Endothelial cell of umbilical vein (primary cell): ENCODE measurements around the gene PLS1. TPM values are rescaled to one million over a fixed set of nuclear protein-coding genes. Genes with fewer than 3 reads are reported as not detected.

Source experiments
- BruUV-seq: library from RNA; stranded (reverse); fragments of 400-500 nt; replicated peaks from 2 replicates; lab custom pipeline; 2021; lab: Mats Ljungman, UMichigan
- CTCF ChIA-PET: fragments of 300-600, 350-600 bp; sonication (Branson Sonifier 250); formaldehyde crosslinking; loops from one replicate; lab custom pipeline; 2021; ENCODE audit warnings: antibody characterized with exemption, inconsistent platforms; lab: Charles Lee
- POLR2A ChIA-PET: fragments of 300-600, 350-600 bp; sonication (Branson Sonifier 250); formaldehyde crosslinking; loops from one replicate; lab custom pipeline; 2021; ENCODE audit warnings: antibody characterized with exemption, inconsistent platforms; lab: Charles Lee
- DNase-seq: peaks from one replicate; pipeline ENCODE4 v3.0.0-alpha.2; 2011; ENCODE audit warnings: low read depth, low spot score
- FAIRE-seq: peaks from 2 replicates; lab custom pipeline; 2011; peaks lifted over from hg19 to GRCh38; lab: Jason Lieb, UNC
- H2AFZ ChIP-seq: 2 replicates; pipeline ENCODE4 v1.6.0; 2012; ENCODE audit warnings: low read depth, low read length, control low read depth, inconsistent platforms
- H3K27ac ChIP-seq: 2 replicates; pipeline ENCODE4 v1.5.1; 2011; ENCODE audit warnings: low read depth, mild to moderate bottlenecking, control low read depth, low read length, moderate library complexity; ENCODE audit not compliant: insufficient read depth
- H3K27me3 ChIP-seq, 2 experiments: 2 replicates each; pipeline versions ENCODE4 v1.6.0 to v1.6.1; 2011; ENCODE audit warnings: low read length in 2 of 2, mixed read lengths in 1 of 2; ENCODE audit not compliant: control insufficient read depth in 2 of 2, insufficient read depth in 2 of 2
- H3K36me3 ChIP-seq, 2 experiments: 2 replicates in 1 of 2; 3 replicates in 1 of 2; pipeline ENCODE4 v1.5.1; 2011; ENCODE audit warnings: low read length in 2 of 2, mild to moderate bottlenecking in 1 of 2, moderate library complexity in 1 of 2; ENCODE audit not compliant: control insufficient read depth in 2 of 2, insufficient read depth in 2 of 2; ENCODE audit errors: extremely low read depth in 1 of 2
- H3K4me1 ChIP-seq: 3 replicates; pipeline ENCODE4 v1.5.1; 2011; ENCODE audit warnings: mild to moderate bottlenecking, low read length; ENCODE audit not compliant: control insufficient read depth, insufficient read depth; ENCODE audit errors: extremely low read depth
- H3K4me2 ChIP-seq: 2 replicates; pipeline ENCODE4 v1.6.1; 2011; ENCODE audit warnings: low read length, control low read depth, mixed read lengths; ENCODE audit not compliant: insufficient read depth
- H3K4me3 ChIP-seq, 3 experiments: fragments of 200-600 bp in 1 of 3; sonication (generic), shearing (Covaris generic) in 1 of 3; replicated peaks in 1 of 3; 2 replicates each; pipeline ENCODE4 v1.5.1; 2011 to 2016; ENCODE audit warnings: control low read depth in 3 of 3, low read length in 3 of 3, mild to moderate bottlenecking in 2 of 3, inconsistent platforms in 1 of 3, low read depth in 1 of 3, moderate library complexity in 1 of 3; ENCODE audit not compliant: insufficient read depth in 1 of 3
- H3K79me2 ChIP-seq: 2 replicates; pipeline ENCODE4 v1.6.0; 2012; ENCODE audit warnings: low read length, inconsistent platforms; ENCODE audit not compliant: control insufficient read depth, insufficient read depth
- H3K9ac ChIP-seq: replicated peaks from 2 replicates; pipeline ENCODE3; 2011; ENCODE audit warnings: low read length, control low read depth; ENCODE audit not compliant: insufficient read depth; ENCODE audit errors: extremely low read depth
- H3K9me1 ChIP-seq: replicated peaks from 3 replicates; pipeline ENCODE4 v1.6.0; 2011; ENCODE audit warnings: mild to moderate bottlenecking, low read length; ENCODE audit not compliant: control insufficient read depth, insufficient read depth; ENCODE audit errors: extremely low read depth
- H3K9me3 ChIP-seq: replicated peaks from 2 replicates; pipeline ENCODE4 v1.5.1; 2012; ENCODE audit warnings: low read length, inconsistent platforms; ENCODE audit not compliant: control insufficient read depth, insufficient read depth
- H4K20me1 ChIP-seq: replicated peaks from 2 replicates; pipeline ENCODE3; 2011; ENCODE audit warnings: mild to moderate bottlenecking, low read length; ENCODE audit not compliant: control insufficient read depth, insufficient read depth; ENCODE audit errors: extremely low read depth
- EZH2 ChIP-seq: IDR thresholded peaks from 2 replicates; pipeline ENCODE4 v1.6.1; 2012; ENCODE audit warnings: borderline replicate concordance, low read depth, mild to moderate bottlenecking, moderate library complexity, low read length, inconsistent platforms; ENCODE audit not compliant: severe bottlenecking
- FOS ChIP-seq: IDR thresholded peaks from 2 replicates; pipeline ENCODE4 v1.6.1; 2011; ENCODE audit warnings: mild to moderate bottlenecking, low read length, moderate library complexity, borderline replicate concordance; ENCODE audit not compliant: insufficient read depth
- GATA2 ChIP-seq: IDR thresholded peaks from 2 replicates; pipeline ENCODE4 v1.7.0; 2011; ENCODE audit warnings: low read depth, mild to moderate bottlenecking, moderate library complexity, mixed read lengths, low read length; ENCODE audit not compliant: insufficient read length, insufficient read depth
- JUN ChIP-seq: IDR thresholded peaks from 2 replicates; pipeline ENCODE4 v1.6.1; 2011; ENCODE audit warnings: borderline replicate concordance, low read depth; ENCODE audit not compliant: insufficient read length, insufficient read depth
- MYC ChIP-seq: IDR thresholded peaks from one replicate; pipeline ENCODE4 v1.6.1; 2011; ENCODE audit warnings: mild to moderate bottlenecking, low read depth, low read length
- POLR2A ChIP-seq: IDR thresholded peaks from 2 replicates; pipeline ENCODE4 v1.6.1; 2012; ENCODE audit warnings: low read depth, mild to moderate bottlenecking, control low read depth, low read length
- POLR2AphosphoS5 ChIP-seq: IDR thresholded peaks from 2 replicates; pipeline ENCODE4 v1.6.1; 2012; ENCODE audit warnings: low read depth, mild to moderate bottlenecking, control low read depth, low read length, moderate library complexity; ENCODE audit not compliant: insufficient read depth
- dilution Hi-C: fragments of 300-500 bp; cut with MboI; formaldehyde crosslinking; loops from one replicate; pipeline ENCODE4 v1.15.0; 2019; ENCODE audit warnings: low sequenced_read_pairs; ENCODE audit not compliant: extremely low pct_ligation_motif_present
- intact Hi-C: fragments of 100-400 bp; cut with micrococcal nuclease; formaldehyde crosslinking; loops from one replicate; pipeline ENCODE4 v1.10.0; 2022
- polyA plus RNA-seq, 4 experiments: library from polyadenylated mRNA; depleted of rRNA in 3 of 4; stranded (reverse) in 3 of 4; unstranded in 1 of 4; fragments of >200 nt; gene quantifications; 2 replicates each; pipeline versions ENCODE4 v1.2.1 to v1.2.3, GENCODE V29; 2011 to 2012; ENCODE audit warnings: missing spikeins in 1 of 4
- total RNA-seq: library from RNA; stranded (reverse); gene quantifications from 2 replicates; pipeline ENCODE4 v1.2.3, GENCODE V29; 2021
- TF ChIP-seq, protein P1 (sequence below): IDR thresholded peaks from 2 replicates; pipeline ENCODE4 v1.6.1; 2011; ENCODE audit not compliant: insufficient read depth, insufficient read length
- TF ChIP-seq, protein P2 (sequence below), 2 donors: IDR thresholded peaks; 1 replicate in 1 of 2; 2 replicates in 1 of 2; pipeline ENCODE4 v1.5.1; 2011; ENCODE audit warnings: low read length in 2 of 2, mild to moderate bottlenecking in 2 of 2, moderate library complexity in 2 of 2, control low read depth in 1 of 2, inconsistent platforms in 1 of 2, low read depth in 1 of 2; ENCODE audit not compliant: insufficient read depth in 1 of 2; ENCODE audit errors: extremely low read depth in 1 of 2

PLS1 gene
- total and polyA plus RNA-seq, 2 donors (not counting 3 experiments of a cell fraction or from before 2014, with no cell fraction given): 0.59 to 1.3 TPM

DNA sequence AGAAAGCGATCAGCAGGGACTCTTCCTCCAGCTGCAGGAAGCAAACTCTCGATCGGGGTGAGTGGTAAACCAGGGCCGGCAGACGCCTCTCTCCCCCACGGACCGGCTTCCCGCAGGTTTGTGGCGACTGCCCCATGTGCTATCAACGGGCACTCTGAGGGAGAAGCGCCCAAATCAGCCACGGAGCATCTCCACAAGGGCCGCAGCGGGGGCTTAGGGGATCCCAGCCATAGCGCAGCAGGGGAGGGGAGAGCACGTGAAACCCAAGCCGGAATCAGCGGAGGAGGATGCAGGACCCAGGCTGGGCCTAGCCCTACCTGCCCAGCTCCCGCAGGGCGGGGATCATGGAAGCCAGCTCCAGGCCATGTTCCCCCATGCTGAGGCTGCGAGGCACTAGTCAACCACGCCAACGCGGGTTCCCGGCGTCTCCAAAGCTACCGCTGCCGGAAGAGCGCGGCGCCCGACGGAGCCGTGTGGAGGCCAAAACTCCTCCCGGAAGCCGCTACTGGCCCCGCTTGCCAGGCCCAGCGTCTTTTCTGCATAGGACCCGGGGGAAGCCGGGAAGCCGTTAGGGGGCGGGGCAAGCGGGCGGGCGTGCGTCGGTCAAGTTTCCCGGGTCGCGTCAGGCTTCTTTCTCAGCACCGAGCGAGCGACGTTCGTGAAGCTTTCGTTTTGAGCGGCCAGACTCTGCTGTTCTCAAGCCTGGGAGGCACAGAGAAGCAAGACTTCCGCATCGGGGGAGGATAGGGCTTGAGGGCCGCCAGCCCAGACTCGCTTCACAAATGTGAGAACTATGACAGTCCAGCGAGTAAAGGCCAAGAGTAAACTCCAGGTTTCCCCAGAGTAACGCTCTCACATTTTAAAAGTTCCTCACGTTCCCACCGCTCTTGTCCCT is 17.6 kb upstream of the PLS1 start, which contains the start of gene ATR:
Gene ATR (minus strand): TSS at position 405 of the 895 bp plus-strand sequence. CDS start 29 bp downstream, at position 376.
- peaks cover 43% of the 10 kb centered on the region for H3K79me2 ChIP-seq
- FAIRE-seq (peak; percentile 88), DNase-seq (peak; percentile 96)
- H3K4me1 ChIP-seq: peaks cover 15% of the 10 kb centered on the region
- CTCF ChIA-PET: interaction anchor here (1.0 to 1.3 kb wide), 7 partner anchors 8 to 423 kb away, joined by 3 to 7 read pairs (median 3); partner anchors contain the start of gene U2SURP
- H3K27me3 ChIP-seq: peaks cover 12 to 14% of the 10 kb centered on the region in 2 experiments
- TF ChIP-seq POLR2A (peak; percentile 89), MYC (no peak), JUN (no peak), FOS (no peak), POLR2AphosphoS5 (peak; percentile 93), EZH2 (no peak), GATA2 (no peak)
- TF ChIP-seq, protein P1, sequence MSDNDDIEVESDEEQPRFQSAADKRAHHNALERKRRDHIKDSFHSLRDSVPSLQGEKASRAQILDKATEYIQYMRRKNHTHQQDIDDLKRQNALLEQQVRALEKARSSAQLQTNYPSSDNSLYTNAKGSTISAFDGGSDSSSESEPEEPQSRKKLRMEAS: no peak
- TF ChIP-seq, protein P2, sequence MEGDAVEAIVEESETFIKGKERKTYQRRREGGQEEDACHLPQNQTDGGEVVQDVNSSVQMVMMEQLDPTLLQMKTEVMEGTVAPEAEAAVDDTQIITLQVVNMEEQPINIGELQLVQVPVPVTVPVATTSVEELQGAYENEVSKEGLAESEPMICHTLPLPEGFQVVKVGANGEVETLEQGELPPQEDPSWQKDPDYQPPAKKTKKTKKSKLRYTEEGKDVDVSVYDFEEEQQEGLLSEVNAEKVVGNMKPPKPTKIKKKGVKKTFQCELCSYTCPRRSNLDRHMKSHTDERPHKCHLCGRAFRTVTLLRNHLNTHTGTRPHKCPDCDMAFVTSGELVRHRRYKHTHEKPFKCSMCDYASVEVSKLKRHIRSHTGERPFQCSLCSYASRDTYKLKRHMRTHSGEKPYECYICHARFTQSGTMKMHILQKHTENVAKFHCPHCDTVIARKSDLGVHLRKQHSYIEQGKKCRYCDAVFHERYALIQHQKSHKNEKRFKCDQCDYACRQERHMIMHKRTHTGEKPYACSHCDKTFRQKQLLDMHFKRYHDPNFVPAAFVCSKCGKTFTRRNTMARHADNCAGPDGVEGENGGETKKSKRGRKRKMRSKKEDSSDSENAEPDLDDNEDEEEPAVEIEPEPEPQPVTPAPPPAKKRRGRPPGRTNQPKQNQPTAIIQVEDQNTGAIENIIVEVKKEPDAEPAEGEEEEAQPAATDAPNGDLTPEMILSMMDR (IDR thresholded peaks at IDR 0.05; ENCODE audit: extremely low read depth in 1 of 2, insufficient read depth in 1 of 2, low read depth in 1 of 2, low read length in 2 of 2): no peak
- H2AFZ ChIP-seq: peak within 1 kb of the TSS; percentile 73
- H3K36me3 ChIP-seq: no peaks in the 10 kb centered on the region
- dilution Hi-C loops (no loop called here), intact Hi-C loops (loop anchor here (1.0 to 2.0 kb wide), 4 partner anchors 18 to 422 kb away; partner anchors contain the start of genes PLS1, TRPC1, U2SURP and XRN1)
- peak within 1 kb of the TSS; percentile 81 for H3K27ac ChIP-seq
- BruUV-seq: no TSS peak
- no peaks in the 10 kb centered on the region for H4K20me1 ChIP-seq
- no peaks in the 10 kb centered on the region for H3K9me3 ChIP-seq
- POLR2A ChIA-PET: interaction anchor here (0.7 to 1.0 kb wide), 3 partner anchors 21 to 423 kb away, joined by 3 read pairs; partner anchors contain the start of gene U2SURP
- peak within 1 kb of the TSS; percentile 89 for H3K4me2 ChIP-seq
- H3K4me3 ChIP-seq: peak within 1 kb of the TSS; percentile 69 to 82 (median 81)
- peak within 1 kb of the TSS; percentile 83 for H3K9ac ChIP-seq
- H3K9me1 ChIP-seq: no peaks in the 10 kb centered on the region
